ENCODE results near the gene GNAS-AS1.

The GNAS-AS1 gene

GRCh38 chr20:58778760-58779159, 71.9 kb downstream of the GNAS-AS1 start:
- DNase-seq, result no peak

GRCh38 chr20:58777657-58778056, 73.0 kb downstream of the GNAS-AS1 start:
- DNase-seq, result no peak

- DNase-seq, result no peak
These were observed 74.6 kb downstream of the GNAS-AS1 start for GRCh38 chr20:58776109-58776508.

- DNase-seq, result no peak
These were observed 75.3 kb downstream of the GNAS-AS1 start for GRCh38 chr20:58775371-58775770.

- DNase-seq, result no peak
These were observed 75.9 kb downstream of the GNAS-AS1 start for GRCh38 chr20:58774667-58775263.

- DNase-seq, result no peak
These were observed 76.5 kb downstream of the GNAS-AS1 start for GRCh38 chr20:58774214-58774613.

- no peak for DNase-seq
These were observed 77.9 kb downstream of the GNAS-AS1 start for GRCh38 chr20:58772786-58773185.

All from right kidney (tissue), 1 donor.